ENCODE results near the gene SLC35B2. TPM values are rescaled to one million over a fixed set of nuclear protein-coding genes. Genes with fewer than 3 reads are reported as not detected.

The SLC35B2 gene
- polyA plus RNA-seq, 1 of the 3 experiments (the other 2 are of a cell fraction), result 125 TPM

- peak; percentile 22 for DNase-seq
- Histone ChIP-seq H3F3A (replicated peaks; ENCODE audit: insufficient read depth) (no peaks in the 10 kb centered on the region), H3K36me3 (replicated peaks in 1 of 2; ENCODE audit: control insufficient read depth in 1 of 2, insufficient read depth in 2 of 2, low read length in 1 of 2) (no peaks in the 10 kb centered on the region), H3K27me3 (ENCODE audit: insufficient read depth) (0 out of 2 replicates have a peak, but pooled peaks cover 15% of the 10 kb centered on the region), H3K9me2 (no peaks in the 10 kb centered on the region), H3K9ac (no peak overlapping the region), H3K4me3 (ENCODE audit: low read depth in 2 of 2, low read length in 1 of 2) (no peak overlapping the region), H3K79me2 (ENCODE audit: insufficient read depth) (no peaks in the 10 kb centered on the region), H2AFZ (ENCODE audit: low read depth) (no peak overlapping the region), H3K4me1 (ENCODE audit: control insufficient read depth in 1 of 2, insufficient read depth in 2 of 2, low read depth in 1 of 2, low read length in 1 of 2) (peaks cover 0 to 12% of the 10 kb centered on the region in 2 experiments; a peak in 1 of 4 replicates), H3K4me2 (no peak overlapping the region), H3K27ac (ENCODE audit: low read depth in 2 of 2, low read length in 1 of 2) (no peak overlapping the region), H4K20me1 (ENCODE audit: insufficient read depth) (no peaks in the 10 kb centered on the region), H3K9me3 (no peaks in the 10 kb centered on the region)
- ChIA-PET POLR2A (no interaction called here), CTCF (interaction anchor here (1.2 kb wide), 1 partner anchor 62 kb away, joined by 3 read pairs; no protein-coding TSS in a partner anchor)
- WGBS (ENCODE audit: low lambda C conversion rate), result 93% methylated on average over 28 of the region's 109 CpGs
- TF ChIP-seq TAF1 (IDR thresholded peaks at IDR 0.05; ENCODE audit: borderline replicate concordance, low read depth, low read length), result no peak
- TF ChIP-seq PBX3 (IDR thresholded peaks at IDR 0.05), result no peak
- no peak for TF ChIP-seq USF1 (IDR thresholded peaks at IDR 0.05; ENCODE audit: borderline replicate concordance, low read depth)
- TF ChIP-seq CTCF (IDR thresholded peaks at IDR 0.05), result no peak
- no peak for TF ChIP-seq MXI1 (IDR thresholded peaks at IDR 0.05; ENCODE audit: low read depth, low read length)
- no peak for TF ChIP-seq RAD21 (IDR thresholded peaks at IDR 0.05; ENCODE audit: low read length)
- no peak for TF ChIP-seq NRF1 (IDR thresholded peaks at IDR 0.05; ENCODE audit: low read depth, low read length)
- no peak for TF ChIP-seq NFIC (IDR thresholded peaks at IDR 0.05; ENCODE audit: borderline replicate concordance)
- TF ChIP-seq EZH2phosphoT487 (IDR thresholded peaks at IDR 0.05; ENCODE audit: borderline replicate concordance, low read depth), result no peak
- no peak for TF ChIP-seq RXRA (IDR thresholded peaks at IDR 0.05; ENCODE audit: borderline replicate concordance, low read depth)
- TF ChIP-seq TCF12 (IDR thresholded peaks at IDR 0.05), result no peak
- TF ChIP-seq MEF2A (IDR thresholded peaks at IDR 0.05; ENCODE audit: borderline replicate concordance, low read depth), result no peak
- TF ChIP-seq JUND (IDR thresholded peaks at IDR 0.05), result no peak
- TF ChIP-seq GABPA (IDR thresholded peaks at IDR 0.05; ENCODE audit: low read depth), result no peak
- TF ChIP-seq ELF1 (IDR thresholded peaks at IDR 0.05), result no peak
- TF ChIP-seq MAX (IDR thresholded peaks at IDR 0.05; ENCODE audit: low read depth), result no peak
- TF ChIP-seq RFX5 (IDR thresholded peaks at IDR 0.05; ENCODE audit: low read length), result no peak
Measured at GRCh38 chr6:44275749-44276648, 18.7 kb upstream of the SLC35B2 start.
